PC-9 (cell line): ENCODE data around the gene ZCRB1.

Experiments used
- EZH2 ChIP-seq: fragments of 200-600 bp; sonication (generic); IDR thresholded peaks from 2 replicates; pipeline ENCODE4 v1.8.0; 2017; ENCODE audit warnings: antibody characterized with exemption, low read depth
- TF ChIP-seq, protein P1 (sequence below): fragments of 200-600 bp; sonication (generic); conservative IDR thresholded peaks from 2 replicates; pipeline ENCODE4 v1.6.1; 2017; ENCODE audit warnings: mixed run types, antibody characterized with exemption, mild to moderate bottlenecking, moderate library complexity

DNA sequence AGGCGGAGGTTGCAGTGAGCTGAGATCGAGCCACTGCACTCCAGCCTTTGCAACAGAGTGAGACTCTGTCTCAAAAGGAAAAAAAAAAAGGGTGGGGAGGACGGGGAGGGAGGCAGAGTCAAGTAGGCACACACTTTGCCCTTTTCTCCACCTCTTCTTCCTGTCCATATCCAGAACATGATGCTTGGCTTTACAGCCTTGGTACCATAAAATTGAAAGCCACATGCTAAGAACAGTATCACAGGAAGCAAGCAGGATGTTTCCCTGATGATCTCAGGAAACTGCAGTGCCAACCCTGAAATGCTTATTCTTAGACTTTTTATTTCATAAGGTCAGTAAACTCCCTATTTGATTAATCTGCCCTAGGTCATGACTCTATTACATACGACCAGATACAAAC lies 55.3 kb downstream of the ZCRB1 start:
- TF ChIP-seq, protein P1, sequence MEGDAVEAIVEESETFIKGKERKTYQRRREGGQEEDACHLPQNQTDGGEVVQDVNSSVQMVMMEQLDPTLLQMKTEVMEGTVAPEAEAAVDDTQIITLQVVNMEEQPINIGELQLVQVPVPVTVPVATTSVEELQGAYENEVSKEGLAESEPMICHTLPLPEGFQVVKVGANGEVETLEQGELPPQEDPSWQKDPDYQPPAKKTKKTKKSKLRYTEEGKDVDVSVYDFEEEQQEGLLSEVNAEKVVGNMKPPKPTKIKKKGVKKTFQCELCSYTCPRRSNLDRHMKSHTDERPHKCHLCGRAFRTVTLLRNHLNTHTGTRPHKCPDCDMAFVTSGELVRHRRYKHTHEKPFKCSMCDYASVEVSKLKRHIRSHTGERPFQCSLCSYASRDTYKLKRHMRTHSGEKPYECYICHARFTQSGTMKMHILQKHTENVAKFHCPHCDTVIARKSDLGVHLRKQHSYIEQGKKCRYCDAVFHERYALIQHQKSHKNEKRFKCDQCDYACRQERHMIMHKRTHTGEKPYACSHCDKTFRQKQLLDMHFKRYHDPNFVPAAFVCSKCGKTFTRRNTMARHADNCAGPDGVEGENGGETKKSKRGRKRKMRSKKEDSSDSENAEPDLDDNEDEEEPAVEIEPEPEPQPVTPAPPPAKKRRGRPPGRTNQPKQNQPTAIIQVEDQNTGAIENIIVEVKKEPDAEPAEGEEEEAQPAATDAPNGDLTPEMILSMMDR = no peak
- TF ChIP-seq EZH2 = no peak
